WI38 (cell line): ENCODE data around the gene F2R.

Experiments used
- H3K4me3 ChIP-seq: 2 replicates; pipeline ENCODE4 v1.5.1; 2011; ENCODE audit warnings: low read depth, mild to moderate bottlenecking, control low read depth, low read length
- CTCF ChIP-seq: IDR thresholded peaks from 2 replicates; pipeline ENCODE4 v1.5.1; 2012; ENCODE audit warnings: low read depth, mild to moderate bottlenecking, control low read depth, low read length

The F2R gene

GRCh38 chr5:76709762-76710161 lies 6.2 kb upstream of the F2R start:
- no peak for TF ChIP-seq CTCF
- H3K4me3 ChIP-seq, result no peak overlapping the region

GRCh38 chr5:76710991-76711390 lies 4.9 kb upstream of the F2R start:
- TF ChIP-seq CTCF, result no peak
- no peak overlapping the region for H3K4me3 ChIP-seq

GRCh38 chr5:76714751-76715485 lies 1.0 kb upstream of the F2R start:
- no peak for TF ChIP-seq CTCF
- peak overlapping the region; percentile 98 for H3K4me3 ChIP-seq

DNA sequence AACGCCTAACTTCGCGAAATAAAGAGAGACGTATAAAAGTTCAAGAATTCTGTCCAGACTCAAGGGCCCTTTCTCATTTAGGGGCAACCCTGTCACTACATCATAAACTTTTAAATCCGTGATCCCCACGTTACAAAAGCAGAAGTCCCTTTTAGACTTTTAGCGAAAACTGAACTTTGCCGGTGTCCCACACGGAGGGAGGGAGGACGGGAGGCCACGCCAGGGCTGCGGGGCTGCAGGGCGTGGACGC lies 515 bp upstream of the F2R start:
- no peak for TF ChIP-seq CTCF
- H3K4me3 ChIP-seq, result peak overlapping the region; percentile 98

DNA sequence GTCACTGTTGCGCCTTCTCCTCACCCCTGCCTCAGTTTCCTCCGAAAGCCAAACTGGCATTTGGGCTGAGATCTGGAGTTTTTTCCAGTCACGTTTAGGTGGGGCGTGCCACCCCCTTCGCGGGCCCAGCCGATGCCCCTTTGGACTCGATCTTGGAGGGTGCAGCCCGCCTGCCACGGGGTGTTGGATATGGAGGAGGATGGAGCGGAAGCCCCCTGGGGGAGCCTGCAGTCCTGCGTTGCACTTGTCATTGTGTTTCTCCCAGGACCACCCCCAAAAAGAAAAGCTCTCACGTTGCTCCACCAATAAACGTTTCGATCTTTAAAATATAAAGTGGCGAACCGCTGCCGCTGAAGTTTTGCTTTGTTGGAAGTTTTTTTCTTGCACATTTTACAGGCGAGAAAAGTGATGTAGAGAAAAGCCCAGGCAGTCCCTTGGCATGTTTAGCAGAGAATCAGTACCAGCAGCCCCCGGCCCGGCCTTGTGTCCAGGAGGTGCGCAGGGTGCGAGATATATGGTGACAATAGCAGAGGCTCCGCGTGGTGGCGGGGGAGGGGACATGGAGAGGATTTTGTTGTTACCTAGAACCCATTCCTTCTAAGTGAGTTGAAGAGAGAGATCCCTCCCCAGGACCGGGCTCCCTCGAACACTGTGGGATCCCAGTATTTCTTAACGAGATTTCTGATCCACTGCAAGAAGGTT lies 681 bp downstream of the F2R start:
- no peak for TF ChIP-seq CTCF
- H3K4me3 ChIP-seq, result peak overlapping the region; percentile 98

DNA sequence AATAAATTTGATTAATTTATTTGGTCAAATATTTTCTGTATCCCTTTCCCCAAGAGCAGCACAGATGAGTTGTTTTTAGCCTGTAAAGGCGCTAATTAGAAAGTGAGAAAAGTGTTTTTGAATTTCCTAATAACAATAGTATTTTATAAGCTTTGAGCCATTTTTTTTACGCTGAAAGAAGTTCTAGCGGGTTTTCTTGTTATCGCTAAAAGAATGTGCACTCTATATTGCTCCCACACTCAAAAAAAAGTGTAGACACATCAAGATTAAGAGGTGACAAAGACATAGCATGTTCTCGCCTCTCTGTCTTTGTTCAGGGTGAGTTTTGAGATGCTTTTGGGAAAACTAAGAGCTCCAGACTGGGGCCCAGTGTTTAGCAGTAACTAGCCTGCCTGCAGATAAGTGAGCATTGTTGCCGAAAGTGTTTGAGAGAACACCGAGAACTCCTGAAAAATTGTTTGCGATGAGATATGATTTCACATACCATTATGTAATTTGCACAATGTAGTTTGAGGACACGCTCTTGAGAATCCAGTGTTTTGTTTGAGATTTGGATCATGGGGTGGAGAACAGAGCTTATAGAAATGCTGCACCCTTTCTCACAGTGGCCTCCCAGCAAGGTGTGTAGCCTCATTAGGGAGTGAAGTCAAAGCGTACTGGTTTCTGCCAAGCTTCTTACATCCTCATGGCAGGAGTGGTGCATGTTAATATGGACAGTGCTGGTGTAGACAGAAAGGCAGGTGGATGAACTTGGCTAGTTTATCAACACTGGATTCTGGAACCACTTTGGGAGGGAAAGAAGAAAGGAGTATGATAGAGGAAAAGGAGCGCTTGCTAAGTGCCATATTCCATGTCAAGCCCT lies 1.5 kb downstream of the F2R start:
- H3K4me3 ChIP-seq, result peak overlapping the region; percentile 98

More for the DNA sequence above, 1.5 kb downstream of the F2R start:
- TF ChIP-seq CTCF, result no peak
